ENCODE data around the gene PROC. TPM values are rescaled to one million over a fixed set of nuclear protein-coding genes. Genes with fewer than 3 reads are reported as not detected.

PROC gene
- total and polyA plus RNA-seq, 10 donors = 0.16 to 0.52 (median 0.21) TPM; not detected in 7

DNA sequence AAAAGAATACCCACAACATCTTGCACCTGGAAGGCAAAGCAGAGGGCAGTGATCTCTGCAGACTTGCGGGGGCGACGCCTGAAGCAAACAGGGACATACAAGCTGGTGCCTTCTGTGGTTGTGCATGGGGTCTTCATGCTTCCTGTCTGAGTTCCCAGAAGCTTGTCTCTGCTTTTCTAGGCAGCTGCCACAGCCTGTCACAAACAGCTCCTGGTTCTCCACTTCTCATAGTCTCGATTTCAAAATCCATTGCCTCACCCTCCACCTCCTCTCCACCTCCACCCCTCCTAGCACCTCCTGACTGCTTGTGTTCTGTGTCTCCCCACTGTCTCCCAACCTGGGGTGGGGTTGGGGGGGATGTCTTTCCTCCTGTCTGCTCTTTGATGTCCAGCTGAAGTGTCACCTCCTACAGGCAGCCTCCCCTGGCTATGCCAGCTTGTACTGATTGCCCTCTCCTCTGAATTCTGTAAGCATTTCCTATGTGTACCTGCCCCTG, 1.7 kb upstream of the PROC start:
- DNase-seq = no peak
- intact Hi-C loops (cut with DNase I; ENCODE audit: low total_unique reads) = no loop called here
- peaks cover 0 to 20% (median 0%) of the 10 kb centered on the region in 7 donors for H3K27me3 ChIP-seq (replicated peaks in 1 of 7)
- peak overlapping the region in 2 of 8 donors; percentile 53 to 54 for H3K27ac ChIP-seq
- H3K9me3 ChIP-seq = no peaks in the 10 kb centered on the region
- no peaks in the 10 kb centered on the region for H3K36me3 ChIP-seq
- H3K4me1 ChIP-seq = peaks cover 21 to 52% (median 37%) of the 10 kb centered on the region in 6 donors
- WGBS, 5 donors = 6 to 27% (median 12%) methylated on average over 4 of the region's 4 CpGs
- peak overlapping the region; percentile 18 to 74 (median 48) for H3K4me3 ChIP-seq
- TF ChIP-seq POLR2A (IDR thresholded peaks at IDR 0.05) (no peak), CTCF (IDR thresholded peaks at IDR 0.05 in 8 of 11, conservative IDR thresholded peaks at IDR 0.05 in 3 of 11) (no peak), POLR2AphosphoS5 (IDR thresholded peaks at IDR 0.05) (no peak)

GRCh38 chr2:127417406-127417805, 821 bp upstream of the PROC start:
- Histone ChIP-seq H3K27me3 (replicated peaks in 1 of 7) (peaks cover 0 to 29% (median 6%) of the 10 kb centered on the region in 7 donors), H3K4me1 (peaks cover 19 to 46% (median 32%) of the 10 kb centered on the region in 6 donors), H3K4me3 (no peak overlapping the region), H3K27ac (no peak overlapping the region), H3K9me3 (no peaks in the 10 kb centered on the region), H3K36me3 (no peaks in the 10 kb centered on the region)
- intact Hi-C loops (cut with DNase I; ENCODE audit: low total_unique reads) = no loop called here
- 86 to 92% (median 87%) methylated on average over 8 of the region's 8 CpGs for WGBS, 5 donors
- DNase-seq = no peak
- TF ChIP-seq POLR2A (IDR thresholded peaks at IDR 0.05) (no peak), POLR2AphosphoS5 (IDR thresholded peaks at IDR 0.05) (no peak), CTCF (IDR thresholded peaks at IDR 0.05 in 8 of 11, conservative IDR thresholded peaks at IDR 0.05 in 3 of 11) (no peak)

- DNase-seq = no peak
- Histone ChIP-seq H3K4me3 (no peak overlapping the region), H3K27ac (no peak overlapping the region), H3K9me3 (no peaks in the 10 kb centered on the region), H3K36me3 (no peaks in the 10 kb centered on the region), H3K4me1 (peaks cover 26 to 51% (median 40%) of the 10 kb centered on the region in 6 donors), H3K27me3 (replicated peaks in 1 of 7) (peaks cover 0 to 45% (median 23%) of the 10 kb centered on the region in 7 donors)
- no peak for TF ChIP-seq CTCF (IDR thresholded peaks at IDR 0.05 in 8 of 11, conservative IDR thresholded peaks at IDR 0.05 in 3 of 11)
- no peak for TF ChIP-seq POLR2AphosphoS5 (IDR thresholded peaks at IDR 0.05)
- no peak for TF ChIP-seq POLR2A (IDR thresholded peaks at IDR 0.05)
- intact Hi-C loops (cut with DNase I; ENCODE audit: low total_unique reads) = no loop called here
- 91 to 95% (median 92%) methylated on average over 4 of the region's 4 CpGs for WGBS, 5 donors
Measured at GRCh38 chr2:127419112-127419430, 844 bp downstream of the PROC start.

DNA sequence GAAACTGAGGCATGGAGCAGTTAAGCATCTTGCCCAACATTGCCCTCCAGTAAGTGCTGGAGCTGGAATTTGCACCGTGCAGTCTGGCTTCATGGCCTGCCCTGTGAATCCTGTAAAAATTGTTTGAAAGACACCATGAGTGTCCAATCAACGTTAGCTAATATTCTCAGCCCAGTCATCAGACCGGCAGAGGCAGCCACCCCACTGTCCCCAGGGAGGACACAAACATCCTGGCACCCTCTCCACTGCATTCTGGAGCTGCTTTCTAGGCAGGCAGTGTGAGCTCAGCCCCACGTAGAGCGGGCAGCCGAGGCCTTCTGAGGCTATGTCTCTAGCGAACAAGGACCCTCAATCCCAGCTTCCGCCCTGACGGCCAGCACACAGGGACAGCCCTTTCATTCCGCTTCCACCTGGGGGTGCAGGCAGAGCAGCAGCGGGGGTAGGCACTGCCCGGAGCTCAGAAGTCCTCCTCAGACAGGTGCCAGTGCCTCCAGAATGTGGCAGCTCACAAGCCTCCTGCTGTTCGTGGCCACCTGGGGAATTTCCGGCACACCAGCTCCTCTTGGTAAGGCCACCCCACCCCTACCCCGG, 1.3 kb downstream of the PROC start:
- DNase-seq = no peak
- no peak overlapping the region for H3K27ac ChIP-seq
- H3K9me3 ChIP-seq = no peaks in the 10 kb centered on the region
- intact Hi-C loops (cut with DNase I; ENCODE audit: low total_unique reads) = no loop called here
- H3K36me3 ChIP-seq = no peaks in the 10 kb centered on the region
- TF ChIP-seq POLR2A (IDR thresholded peaks at IDR 0.05) (no peak), POLR2AphosphoS5 (IDR thresholded peaks at IDR 0.05) (no peak), CTCF (IDR thresholded peaks at IDR 0.05 in 8 of 11, conservative IDR thresholded peaks at IDR 0.05 in 3 of 11) (no peak)
- peaks cover 0 to 50% (median 24%) of the 10 kb centered on the region in 7 donors for H3K27me3 ChIP-seq (replicated peaks in 1 of 7)
- peaks cover 26 to 47% (median 39%) of the 10 kb centered on the region in 6 donors for H3K4me1 ChIP-seq
- H3K4me3 ChIP-seq = no peak overlapping the region
- 76 to 90% (median 87%) methylated on average over 12 to 15 of the region's 15 CpGs for WGBS, 5 donors

Data from spleen (tissue), 11 donors.